ENCODE data around the gene PLA2G2A.

PLA2G2A gene

DNA sequence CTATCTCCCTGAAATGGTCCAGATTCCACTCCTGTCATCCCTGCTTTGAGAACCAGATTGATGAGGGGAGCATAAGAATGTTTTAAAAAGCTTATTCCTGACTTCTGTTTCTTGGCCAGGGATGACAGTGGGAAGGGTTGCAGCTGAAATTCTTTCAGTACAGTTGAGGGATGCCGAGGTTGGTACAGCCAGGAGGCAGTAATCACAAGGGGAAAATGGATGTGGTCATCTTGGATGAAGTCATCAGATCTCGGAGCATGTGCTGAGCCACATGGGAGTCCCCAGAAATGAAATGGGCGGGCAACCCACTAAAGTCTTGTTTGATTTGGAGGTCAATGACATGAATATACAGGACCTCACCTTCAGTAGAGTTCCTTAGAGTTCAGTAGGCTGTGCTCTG is 37.3 kb downstream of the PLA2G2A start:
- Mint-ChIP-seq H3K27ac (no peak overlapping the region), H3K4me3 (no peak overlapping the region), H3K4me1 (peaks cover 12% of the 10 kb centered on the region), H3K27me3 (ENCODE audit: low read depth, poor library complexity) (peaks cover 12% of the 10 kb centered on the region), H3K9me3 (peaks cover 8% of the 10 kb centered on the region), H3K36me3 (ENCODE audit: low read depth) (no peaks in the 10 kb centered on the region)
- TF ChIP-seq, protein P1, sequence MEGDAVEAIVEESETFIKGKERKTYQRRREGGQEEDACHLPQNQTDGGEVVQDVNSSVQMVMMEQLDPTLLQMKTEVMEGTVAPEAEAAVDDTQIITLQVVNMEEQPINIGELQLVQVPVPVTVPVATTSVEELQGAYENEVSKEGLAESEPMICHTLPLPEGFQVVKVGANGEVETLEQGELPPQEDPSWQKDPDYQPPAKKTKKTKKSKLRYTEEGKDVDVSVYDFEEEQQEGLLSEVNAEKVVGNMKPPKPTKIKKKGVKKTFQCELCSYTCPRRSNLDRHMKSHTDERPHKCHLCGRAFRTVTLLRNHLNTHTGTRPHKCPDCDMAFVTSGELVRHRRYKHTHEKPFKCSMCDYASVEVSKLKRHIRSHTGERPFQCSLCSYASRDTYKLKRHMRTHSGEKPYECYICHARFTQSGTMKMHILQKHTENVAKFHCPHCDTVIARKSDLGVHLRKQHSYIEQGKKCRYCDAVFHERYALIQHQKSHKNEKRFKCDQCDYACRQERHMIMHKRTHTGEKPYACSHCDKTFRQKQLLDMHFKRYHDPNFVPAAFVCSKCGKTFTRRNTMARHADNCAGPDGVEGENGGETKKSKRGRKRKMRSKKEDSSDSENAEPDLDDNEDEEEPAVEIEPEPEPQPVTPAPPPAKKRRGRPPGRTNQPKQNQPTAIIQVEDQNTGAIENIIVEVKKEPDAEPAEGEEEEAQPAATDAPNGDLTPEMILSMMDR (IDR thresholded peaks at IDR 0.05): no peak
- DNase-seq: no peak

- Mint-ChIP-seq H3K4me3 (no peak overlapping the region), H3K9me3 (peaks cover 8% of the 10 kb centered on the region), H3K4me1 (peaks cover 12% of the 10 kb centered on the region), H3K27ac (no peak overlapping the region), H3K36me3 (ENCODE audit: low read depth) (no peaks in the 10 kb centered on the region), H3K27me3 (ENCODE audit: low read depth, poor library complexity) (peaks cover 12% of the 10 kb centered on the region)
- DNase-seq: no peak
- TF ChIP-seq, protein P1 (IDR thresholded peaks at IDR 0.05): no peak
Measured at GRCh38 chr1:19941206-19941568, 38.2 kb downstream of the PLA2G2A start.

DNA sequence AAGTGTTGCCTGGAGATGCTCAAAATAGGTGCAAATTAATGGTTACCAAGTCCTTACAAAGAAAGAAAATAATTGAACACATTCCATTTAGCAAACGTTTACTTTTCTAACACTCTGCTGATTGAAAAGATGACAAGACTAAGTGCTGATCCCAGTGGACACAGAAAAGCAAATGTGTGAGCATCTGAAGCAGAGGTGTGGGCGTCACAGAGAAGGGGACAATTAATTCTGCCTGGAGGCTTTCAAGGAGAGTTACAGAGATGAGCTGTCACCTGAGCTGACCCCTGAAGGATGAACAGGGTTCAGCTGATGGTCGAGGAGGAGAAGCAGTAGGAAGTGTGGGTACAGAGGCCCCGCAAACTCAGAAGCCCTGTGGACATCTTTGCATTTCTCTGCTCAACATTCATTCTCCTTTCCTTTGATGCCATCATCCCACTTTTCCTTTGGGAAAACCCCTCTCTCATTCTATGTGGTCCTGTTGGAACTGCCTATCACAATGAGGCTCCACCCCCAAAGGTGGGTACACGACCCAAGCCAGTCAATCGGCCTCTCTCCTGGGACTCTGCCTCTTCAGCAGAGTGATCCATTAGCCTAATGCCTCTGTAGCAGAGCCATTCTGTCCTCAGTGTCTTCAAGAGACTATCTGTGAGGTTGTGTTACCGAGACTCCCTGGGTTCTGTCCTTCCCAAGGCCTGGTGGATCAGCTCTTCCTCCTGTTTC is 38.8 kb downstream of the PLA2G2A start:
- H3K27me3 Mint-ChIP-seq (ENCODE audit: low read depth, poor library complexity): peaks cover 12% of the 10 kb centered on the region
- no peaks in the 10 kb centered on the region for H3K36me3 Mint-ChIP-seq (ENCODE audit: low read depth)
- H3K4me1 Mint-ChIP-seq: peaks cover 12% of the 10 kb centered on the region
- no peak for DNase-seq
- TF ChIP-seq, protein P1 (IDR thresholded peaks at IDR 0.05): no peak
- H3K9me3 Mint-ChIP-seq: peaks cover 8% of the 10 kb centered on the region
- no peak overlapping the region for H3K4me3 Mint-ChIP-seq
- no peak overlapping the region for H3K27ac Mint-ChIP-seq

DNA sequence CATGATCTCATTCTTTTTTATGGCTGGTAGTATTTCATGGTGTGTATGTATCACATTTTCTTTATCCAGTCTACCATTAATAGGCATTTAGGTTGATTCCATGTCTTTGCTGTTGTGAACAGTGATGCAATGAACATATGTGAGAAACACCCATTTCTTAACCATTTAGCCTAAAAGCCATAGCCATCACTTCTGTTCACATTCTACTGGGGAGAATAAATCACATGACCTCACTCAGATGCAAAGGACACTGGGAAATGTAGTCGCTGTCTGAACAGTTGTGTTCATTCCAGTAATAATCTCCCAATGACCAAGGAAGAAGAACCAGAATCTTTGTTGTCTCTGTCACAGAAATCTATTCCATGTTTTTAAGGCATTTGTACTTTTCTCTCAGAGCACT is 40.9 kb downstream of the PLA2G2A start:
- peaks cover 12% of the 10 kb centered on the region for H3K4me1 Mint-ChIP-seq
- no peak overlapping the region for H3K27ac Mint-ChIP-seq
- H3K4me3 Mint-ChIP-seq: no peak overlapping the region
- DNase-seq: no peak
- peaks cover 12% of the 10 kb centered on the region for H3K9me3 Mint-ChIP-seq
- no peaks in the 10 kb centered on the region for H3K36me3 Mint-ChIP-seq (ENCODE audit: low read depth)
- TF ChIP-seq, protein P1 (IDR thresholded peaks at IDR 0.05): no peak
- peaks cover 12% of the 10 kb centered on the region for H3K27me3 Mint-ChIP-seq (ENCODE audit: low read depth, poor library complexity)

DNA sequence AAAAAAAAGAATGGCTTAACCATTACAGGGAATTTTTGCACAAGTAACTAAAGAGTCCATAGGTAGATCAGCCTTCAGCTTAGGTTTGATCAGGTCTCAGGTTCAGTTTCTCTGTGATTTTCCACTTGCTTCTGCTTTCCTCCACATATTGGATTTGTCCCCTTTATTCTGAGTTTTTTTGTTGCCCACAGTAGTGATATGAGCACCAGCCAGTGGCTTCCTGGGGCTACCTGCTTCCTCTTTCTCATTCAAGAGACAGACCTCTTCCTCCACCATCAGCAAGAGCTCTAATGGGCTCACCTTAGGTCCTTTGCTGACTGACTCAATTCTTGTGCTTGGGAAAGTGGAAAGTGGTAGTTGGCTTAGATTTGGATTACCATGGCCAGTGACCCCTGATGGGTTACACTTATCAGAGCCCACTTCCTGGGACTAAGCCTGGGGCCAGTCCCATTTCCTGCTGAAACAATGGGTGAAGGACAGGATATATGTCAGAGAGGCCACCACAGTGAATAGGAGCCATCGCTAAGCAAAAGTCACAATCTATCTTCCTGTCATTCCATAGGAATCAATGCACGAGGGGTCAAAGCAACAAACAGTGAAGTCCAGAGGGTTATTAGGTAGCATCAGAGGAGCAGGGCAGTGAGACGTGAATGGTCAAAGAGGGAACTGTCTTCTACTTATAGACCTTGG is 43.2 kb downstream of the PLA2G2A start:
- peaks cover 25% of the 10 kb centered on the region for H3K9me3 Mint-ChIP-seq
- H3K27ac Mint-ChIP-seq: no peak overlapping the region
- peaks cover 12% of the 10 kb centered on the region for H3K4me1 Mint-ChIP-seq
- no peak overlapping the region for H3K4me3 Mint-ChIP-seq
- DNase-seq: no peak
- H3K36me3 Mint-ChIP-seq (ENCODE audit: low read depth): peaks cover 6% of the 10 kb centered on the region
- peaks cover 11% of the 10 kb centered on the region for H3K27me3 Mint-ChIP-seq (ENCODE audit: low read depth, poor library complexity)
- TF ChIP-seq, protein P1 (IDR thresholded peaks at IDR 0.05): no peak

DNA sequence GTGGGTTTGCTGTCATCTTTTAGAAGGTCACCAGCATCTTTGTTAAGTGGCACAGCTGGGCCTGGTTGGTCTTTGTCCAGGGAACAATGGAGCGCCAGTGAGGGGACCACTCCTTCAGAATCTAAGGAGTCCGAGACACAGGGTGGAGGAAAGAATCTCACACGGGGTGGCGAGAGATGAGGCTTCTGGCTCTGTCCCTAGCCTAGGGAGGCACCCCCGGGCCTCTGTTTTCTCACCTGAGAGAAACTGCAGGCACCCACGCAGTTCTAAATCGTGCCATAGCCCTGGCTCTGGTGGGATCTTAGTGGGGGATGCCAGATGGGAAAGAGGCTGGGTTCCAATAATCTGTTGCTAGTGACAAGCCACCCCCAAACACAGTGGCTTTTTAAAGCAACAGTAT is 45.1 kb downstream of the PLA2G2A start:
- DNase-seq: no peak
- H3K27me3 Mint-ChIP-seq (ENCODE audit: low read depth, poor library complexity): peaks cover 7% of the 10 kb centered on the region

More for the DNA sequence above, 45.1 kb downstream of the PLA2G2A start:
- Mint-ChIP-seq H3K4me3 (no peak overlapping the region), H3K36me3 (ENCODE audit: low read depth) (peaks cover 6% of the 10 kb centered on the region), H3K4me1 (no peaks in the 10 kb centered on the region), H3K9me3 (peaks cover 41% of the 10 kb centered on the region), H3K27ac (no peak overlapping the region)
- TF ChIP-seq, protein P1 (IDR thresholded peaks at IDR 0.05): no peak

Data from nephron progenitor cell (in vitro differentiated cells).